Fibroblast of the aortic adventitia (primary cell): ENCODE data around the gene FAM240A. TPM values are rescaled to one million over a fixed set of nuclear protein-coding genes. Genes with fewer than 3 reads are reported as not detected.
A peak's percentile ranks its signal among the peaks of the same experiment; 100 is the strongest.

ENCODE experiments used
- DNase-seq: peaks from one replicate; pipeline ENCODE4 v3.0.0-alpha.2; 2010; ENCODE audit warnings: low read depth
- H3K4me3 ChIP-seq: 2 replicates; pipeline ENCODE4 v1.5.1; 2011; ENCODE audit warnings: low read depth, mild to moderate bottlenecking, control low read depth, low read length, moderate library complexity
- CTCF ChIP-seq: IDR thresholded peaks from 2 replicates; pipeline ENCODE4 v1.5.1; 2011; ENCODE audit warnings: mild to moderate bottlenecking, low read length, control low read depth, inconsistent platforms; ENCODE audit not compliant: insufficient read depth
- total RNA-seq: library from RNA; depleted of rRNA; stranded (reverse); fragments of >200 nt; gene quantifications from 2 replicates; pipeline ENCODE4 v1.2.3, GENCODE V29; 2012; ENCODE audit warnings: low replicate concordance

The FAM240A gene
- total RNA-seq, 1 donor, result not detected

- no peak for TF ChIP-seq CTCF
- no peak for DNase-seq
- H3K4me3 ChIP-seq, result no peak overlapping the region
Observed at GRCh38 chr3:46604127-46604526, 8.2 kb upstream of the FAM240A start.

- H3K4me3 ChIP-seq, result no peak overlapping the region
- no peak for TF ChIP-seq CTCF
- peak; percentile 37 for DNase-seq
Observed at GRCh38 chr3:46607603-46608028, 4.7 kb upstream of the FAM240A start.

- TF ChIP-seq CTCF, result no peak
- DNase-seq, result no peak
- no peak overlapping the region for H3K4me3 ChIP-seq
Observed at GRCh38 chr3:46609212-46609721, 3.1 kb upstream of the FAM240A start.

- TF ChIP-seq CTCF, result no peak
- no peak for DNase-seq
- H3K4me3 ChIP-seq, result no peak overlapping the region
Observed at GRCh38 chr3:46609944-46610722, 2.2 kb upstream of the FAM240A start.

GRCh38 chr3:46613313-46614005 is 1.1 kb downstream of the FAM240A start:
- no peak for DNase-seq
- TF ChIP-seq CTCF, result no peak
- no peak overlapping the region for H3K4me3 ChIP-seq

- no peak for DNase-seq
- TF ChIP-seq CTCF, result no peak
- no peak overlapping the region for H3K4me3 ChIP-seq
Observed at GRCh38 chr3:46614431-46614830, 2.1 kb downstream of the FAM240A start.
